ENCODE data around the gene CCDC102A.

- no peak for TF ChIP-seq POLR2A (IDR thresholded peaks at IDR 0.05)
- peak; percentile 88 to 93 for TF ChIP-seq CTCF (IDR thresholded peaks at IDR 0.05)
- no peak for TF ChIP-seq EP300 (IDR thresholded peaks at IDR 0.05)
- no peak for TF ChIP-seq POLR2AphosphoS5 (IDR thresholded peaks at IDR 0.05)
Measured at GRCh38 chr16:57576429-57576870, 40.1 kb upstream of the CCDC102A start.

All from suprapubic skin (tissue), 4 donors.